CD4-positive, alpha-beta memory T cell (primary cell): ENCODE measurements around the gene INSRR. TPM values are rescaled to one million over a fixed set of nuclear protein-coding genes. Genes with fewer than 3 reads are reported as not detected.

Source experiments
- CTCF ChIA-PET: fragments of 350-600 bp; sonication (Branson Sonifier 250); formaldehyde crosslinking; loops from one replicate; lab custom pipeline; 2021; ENCODE audit warnings: inconsistent platforms; ENCODE audit not compliant: partially characterized antibody; lab: Charles Lee
- POLR2A ChIA-PET: fragments of 350-600 bp; sonication (Branson Sonifier 250); formaldehyde crosslinking; loops from one replicate; lab custom pipeline; 2021; ENCODE audit not compliant: partially characterized antibody; lab: Charles Lee
- DNase-seq, 5 donors: peaks; one replicate each; pipeline versions ENCODE4 v3.0.0 to v3.0.0-alpha.2; 2020 to 2022; ENCODE audit warnings: mixed read lengths in 1 of 5
- H3K27ac ChIP-seq: one replicate; pipeline ENCODE4 v1.7.0; 2013; ENCODE audit warnings: low read depth, low read length
- H3K27me3 ChIP-seq: 2 replicates; pipeline ENCODE4 v1.7.0; 2013; ENCODE audit warnings: mild to moderate bottlenecking, low read length, moderate library complexity; ENCODE audit not compliant: insufficient read depth
- H3K36me3 ChIP-seq: 2 replicates; pipeline ENCODE4 v1.7.0; 2013; ENCODE audit warnings: mild to moderate bottlenecking, low read length, moderate library complexity; ENCODE audit not compliant: insufficient read depth
- H3K4me1 ChIP-seq: 2 replicates; pipeline ENCODE4 v1.7.0; 2013; ENCODE audit warnings: mild to moderate bottlenecking, low read length, moderate library complexity; ENCODE audit not compliant: insufficient read depth
- H3K4me3 ChIP-seq, 2 donors: one replicate each; pipeline ENCODE4 v1.7.0; 2013; ENCODE audit warnings: low read length in 2 of 2, mild to moderate bottlenecking in 1 of 2
- H3K9me3 ChIP-seq, 2 donors: one replicate each; pipeline ENCODE4 v1.7.0; 2013; ENCODE audit warnings: low read length in 2 of 2, control low read depth in 1 of 2; ENCODE audit not compliant: control insufficient read depth in 1 of 2
- H3K27ac Mint-ChIP-seq, 7 donors: one replicate each; pipeline ENCODE4 v1.8.0; 2020 to 2021; ENCODE audit warnings: mixed read lengths in 7 of 7, mild to moderate bottlenecking in 6 of 7, inconsistent platforms in 3 of 7, moderate library complexity in 3 of 7
- H3K27me3 Mint-ChIP-seq, 2 donors: one replicate each; pipeline ENCODE4 v1.8.0; 2020 to 2021; ENCODE audit warnings: mixed read lengths in 2 of 2
- H3K36me3 Mint-ChIP-seq, 2 donors: one replicate each; pipeline ENCODE4 v1.8.0; 2020 to 2021; ENCODE audit warnings: mixed read lengths in 2 of 2, inconsistent platforms in 1 of 2, mild to moderate bottlenecking in 1 of 2
- H3K4me1 Mint-ChIP-seq, 4 donors: one replicate each; pipeline ENCODE4 v1.8.0; 2020 to 2021; ENCODE audit warnings: mixed read lengths in 4 of 4, mild to moderate bottlenecking in 1 of 4
- H3K4me3 Mint-ChIP-seq, 8 donors: one replicate each; pipeline ENCODE4 v1.8.0; 2020 to 2021; ENCODE audit warnings: mixed read lengths in 8 of 8, mild to moderate bottlenecking in 7 of 8, moderate library complexity in 6 of 8, inconsistent platforms in 3 of 8
- H3K9me3 Mint-ChIP-seq, 8 donors: one replicate each; pipeline ENCODE4 v1.8.0; 2020 to 2021; ENCODE audit warnings: mixed read lengths in 8 of 8, mild to moderate bottlenecking in 5 of 8, inconsistent platforms in 3 of 8, moderate library complexity in 1 of 8
- intact Hi-C: fragments of 100-400 bp; cut with micrococcal nuclease; formaldehyde crosslinking; loops from one replicate; pipeline ENCODE4 v1.15.1; 2023
- polyA plus RNA-seq, 2 donors: library from polyadenylated mRNA; unstranded; fragments of 300-500 nt; fragmentation: Illumina TruSeq; gene quantifications; one replicate each; pipeline ENCODE4 v1.2.3, GENCODE V29; 2021
- total RNA-seq, 2 experiments: library from RNA; stranded (reverse); gene quantifications; one replicate each; pipeline ENCODE4 v1.2.3, GENCODE V29; 2021

The INSRR gene
- total and polyA plus RNA-seq, 4 experiments from 2014 or later: 0.06 TPM; not detected in 3

- CTCF ChIA-PET: interaction anchor here (0.7 to 10.1 kb wide), 37 partner anchors 8 to 236 kb away, joined by 3 to 344 read pairs (median 5); partner anchors contain the start of genes CRABP2, ISG20L2, METTL25B and PRCC
Observed at GRCh38 chr1:156860113-156860627, 1.3 kb upstream of the INSRR start.

GRCh38 chr1:156859523-156860112 is 701 bp upstream of the INSRR start:
- H3K27me3 ChIP-seq: peaks cover 16% of the 10 kb centered on the region
- H3K36me3 Mint-ChIP-seq: peaks cover 0 to 3% of the 10 kb centered on the region in 2 donors
- no peak for DNase-seq

More at GRCh38 chr1:156860113-156860627, 1.3 kb upstream of the INSRR start:
- no peaks in the 10 kb centered on the region for H3K36me3 ChIP-seq
- Mint-ChIP-seq H3K27ac (peak overlapping the region in 6 of 7 donors; percentile 20 to 86 (median 66)), H3K27me3 (peaks cover 31 to 37% of the 10 kb centered on the region in 2 donors), H3K4me3 (peak overlapping the region; percentile 73 to 87 (median 84)), H3K9me3 (no peaks in the 10 kb centered on the region), H3K36me3 (peaks cover 0 to 3% of the 10 kb centered on the region in 2 donors), H3K4me1 (peaks cover 8 to 45% (median 26%) of the 10 kb centered on the region in 4 donors)
- POLR2A ChIA-PET: interaction anchor here (0.6 to 4.8 kb wide), 16 partner anchors 11 to 171 kb away, joined by 3 to 66 read pairs (median 5); partner anchors contain the start of genes ISG20L2, METTL25B, MRPL24 and PRCC
- peaks cover 29% of the 10 kb centered on the region for H3K4me1 ChIP-seq
- peak in 4 of 5 donors; percentile 49 to 64 (median 52) for DNase-seq
- intact Hi-C loops: loop anchor here (1.0 kb wide), 7 partner anchors 21 to 171 kb away; partner anchors contain the start of genes PRCC and SH2D2A
- no peaks in the 10 kb centered on the region for H3K9me3 ChIP-seq
- H3K27ac ChIP-seq: no peak overlapping the region
- peaks cover 16% of the 10 kb centered on the region for H3K27me3 ChIP-seq
- peak overlapping the region; percentile 49 to 63 for H3K4me3 ChIP-seq

GRCh38 chr1:156858555-156858956 is 361 bp downstream of the INSRR start:
- POLR2A ChIA-PET: interaction anchor here (3.5 to 4.8 kb wide), 2 partner anchors 20 to 59 kb away, joined by 19 to 66 read pairs; no protein-coding TSS in a partner anchor
- DNase-seq: no peak
- H3K36me3 ChIP-seq: no peaks in the 10 kb centered on the region
- Mint-ChIP-seq H3K36me3 (peaks cover 0 to 3% of the 10 kb centered on the region in 2 donors), H3K4me1 (peaks cover 8 to 41% (median 26%) of the 10 kb centered on the region in 4 donors), H3K27ac (peak overlapping the region in 1 of 7 donors; percentile 62), H3K27me3 (peaks cover 18 to 28% of the 10 kb centered on the region in 2 donors), H3K4me3 (peak overlapping the region in 4 of 8 donors; percentile 49 to 76 (median 60)), H3K9me3 (peaks cover 0 to 1% (median 0%) of the 10 kb centered on the region in 8 donors)
- peaks cover 21% of the 10 kb centered on the region for H3K4me1 ChIP-seq
- no peak overlapping the region for H3K4me3 ChIP-seq
- CTCF ChIA-PET: interaction anchor here (0.9 to 10.1 kb wide), 12 partner anchors 9 to 168 kb away, joined by 3 to 344 read pairs (median 32); partner anchors contain the start of genes ISG20L2, METTL25B and SH2D2A
- H3K27ac ChIP-seq: no peak overlapping the region
- no peaks in the 10 kb centered on the region for H3K9me3 ChIP-seq
- peaks cover 16% of the 10 kb centered on the region for H3K27me3 ChIP-seq
- intact Hi-C loops: no loop called here

More at GRCh38 chr1:156859523-156860112, 701 bp upstream of the INSRR start:
- H3K36me3 ChIP-seq: no peaks in the 10 kb centered on the region
- peaks cover 27 to 37% of the 10 kb centered on the region in 2 donors for H3K27me3 Mint-ChIP-seq
- intact Hi-C loops: loop anchor here (1.0 kb wide), 7 partner anchors 20 to 170 kb away; partner anchors contain the start of genes PRCC and SH2D2A
- H3K4me3 ChIP-seq: peak overlapping the region in 1 of 2 donors; percentile 63
- POLR2A ChIA-PET: interaction anchor here (0.6 to 4.8 kb wide), 12 partner anchors 10 to 133 kb away, joined by 3 to 66 read pairs (median 10); partner anchors contain the start of genes ISG20L2, METTL25B, MRPL24 and PRCC
- CTCF ChIA-PET: interaction anchor here (0.7 to 10.1 kb wide), 34 partner anchors 8 to 235 kb away, joined by 3 to 344 read pairs (median 6); partner anchors contain the start of genes CRABP2, ISG20L2, METTL25B and PRCC
- no peak overlapping the region for H3K27ac ChIP-seq
- H3K9me3 Mint-ChIP-seq: peaks cover 0 to 1% (median 0%) of the 10 kb centered on the region in 8 donors
- H3K4me3 Mint-ChIP-seq: peak overlapping the region; percentile 46 to 87 (median 81)
- peaks cover 29% of the 10 kb centered on the region for H3K4me1 ChIP-seq
- peaks cover 8 to 43% (median 26%) of the 10 kb centered on the region in 4 donors for H3K4me1 Mint-ChIP-seq
- H3K27ac Mint-ChIP-seq: no peak overlapping the region
- H3K9me3 ChIP-seq: no peaks in the 10 kb centered on the region

- H3K4me1 Mint-ChIP-seq: peaks cover 6 to 33% (median 21%) of the 10 kb centered on the region in 4 donors
- no peak for DNase-seq
- H3K27me3 Mint-ChIP-seq: peaks cover 10 to 22% of the 10 kb centered on the region in 2 donors
- no peak overlapping the region for H3K27ac ChIP-seq
- intact Hi-C loops: no loop called here
- no peaks in the 10 kb centered on the region for H3K36me3 ChIP-seq
- ChIA-PET POLR2A (interaction anchor here (0.6 to 4.8 kb wide), 2 partner anchors 58 to 237 kb away, joined by 4 to 66 read pairs; no protein-coding TSS in a partner anchor), CTCF (interaction anchor here (0.9 to 10.1 kb wide), 10 partner anchors 8 to 167 kb away, joined by 3 to 344 read pairs (median 8); partner anchors contain the start of genes ISG20L2 and METTL25B)
- H3K27me3 ChIP-seq: peaks cover 12% of the 10 kb centered on the region
- no peak overlapping the region for H3K4me3 Mint-ChIP-seq
- peaks cover 0 to 1% (median 0%) of the 10 kb centered on the region in 8 donors for H3K9me3 Mint-ChIP-seq
- no peak overlapping the region for H3K4me3 ChIP-seq
- H3K4me1 ChIP-seq: peaks cover 21% of the 10 kb centered on the region
- H3K36me3 Mint-ChIP-seq: no peaks in the 10 kb centered on the region
- peak overlapping the region in 1 of 7 donors; percentile 2 for H3K27ac Mint-ChIP-seq
- H3K9me3 ChIP-seq: no peaks in the 10 kb centered on the region
Observed at GRCh38 chr1:156857532-156857931, 1.4 kb downstream of the INSRR start.

- Histone ChIP-seq H3K4me1 (peaks cover 21% of the 10 kb centered on the region), H3K36me3 (no peaks in the 10 kb centered on the region), H3K27ac (no peak overlapping the region), H3K4me3 (no peak overlapping the region), H3K27me3 (no peaks in the 10 kb centered on the region), H3K9me3 (no peaks in the 10 kb centered on the region)
- ChIA-PET CTCF (interaction anchor here (0.9 to 10.1 kb wide), 8 partner anchors 17 to 166 kb away, joined by 3 to 344 read pairs (median 27); partner anchors contain the start of genes ISG20L2 and METTL25B), POLR2A (interaction anchor here (1.1 kb wide), 1 partner anchor 108 kb away, joined by 3 read pairs; no protein-coding TSS in a partner anchor)
- intact Hi-C loops: no loop called here
- Mint-ChIP-seq H3K36me3 (no peaks in the 10 kb centered on the region), H3K4me1 (peaks cover 6 to 25% (median 17%) of the 10 kb centered on the region in 4 donors), H3K4me3 (no peak overlapping the region), H3K27me3 (peaks cover 2 to 14% of the 10 kb centered on the region in 2 donors), H3K27ac (peak overlapping the region in 1 of 7 donors; percentile 48), H3K9me3 (peaks cover 0 to 1% (median 0%) of the 10 kb centered on the region in 8 donors)
- DNase-seq: no peak
Observed at GRCh38 chr1:156856282-156856785, 2.6 kb downstream of the INSRR start.

- H3K27me3 ChIP-seq: no peaks in the 10 kb centered on the region
- ChIA-PET POLR2A (no interaction called here), CTCF (interaction anchor here (0.7 to 10.1 kb wide), 3 partner anchors 17 to 128 kb away, joined by 3 to 118 read pairs (median 24); partner anchors contain the start of genes ISG20L2 and METTL25B)
- peak overlapping the region in 2 of 7 donors; percentile 50 to 71 for H3K27ac Mint-ChIP-seq
- H3K4me1 Mint-ChIP-seq: peaks cover 2 to 16% (median 8%) of the 10 kb centered on the region in 4 donors
- H3K4me3 ChIP-seq: no peak overlapping the region
- no peaks in the 10 kb centered on the region for H3K9me3 ChIP-seq
- peaks cover 0 to 10% of the 10 kb centered on the region in 2 donors for H3K27me3 Mint-ChIP-seq
- no peak overlapping the region for H3K27ac ChIP-seq
- H3K9me3 Mint-ChIP-seq: peaks cover 0 to 1% (median 0%) of the 10 kb centered on the region in 8 donors
- H3K4me3 Mint-ChIP-seq: no peak overlapping the region
- peaks cover 5% of the 10 kb centered on the region for H3K4me1 ChIP-seq
- DNase-seq: no peak
- no peaks in the 10 kb centered on the region for H3K36me3 Mint-ChIP-seq
- intact Hi-C loops: no loop called here
- H3K36me3 ChIP-seq: no peaks in the 10 kb centered on the region
Observed at GRCh38 chr1:156854634-156855033, 4.3 kb downstream of the INSRR start.
